Kasumi-1 (cell line): ENCODE results near the gene NRXN3.

Experiments
- DNase-seq, 2 experiments: peaks; one replicate each; lab custom pipeline; 2025; lab: John Stamatoyannopoulos, UW

NRXN3 gene

DNA sequence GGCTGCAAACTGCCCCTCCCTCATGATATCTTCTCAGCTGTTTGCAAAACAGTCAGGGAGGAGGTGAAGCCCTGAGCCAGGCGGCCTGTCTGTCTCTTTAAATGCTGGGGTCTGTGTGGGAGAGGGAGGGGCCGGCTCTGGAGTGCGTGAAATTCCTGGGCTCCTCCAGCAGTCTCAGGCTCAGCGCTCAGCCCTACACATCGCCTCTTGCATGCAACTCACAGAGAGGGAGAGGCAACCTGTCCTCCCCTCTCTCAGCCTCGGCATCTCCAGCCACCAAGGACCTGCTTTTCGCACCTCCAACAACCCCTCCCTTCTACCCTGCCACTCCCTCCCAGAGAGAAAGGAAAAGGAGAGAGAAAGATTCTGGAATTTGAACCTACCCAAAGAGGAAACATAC, at the start of gene NRXN3:
Gene NRXN3, plus strand, starts transcription at position 171 of the 400 bp plus-strand sequence. CDS start 72,721 bp downstream, outside the sequence.
- DNase-seq = peak in 1 of 2 experiments; percentile 5

DNA sequence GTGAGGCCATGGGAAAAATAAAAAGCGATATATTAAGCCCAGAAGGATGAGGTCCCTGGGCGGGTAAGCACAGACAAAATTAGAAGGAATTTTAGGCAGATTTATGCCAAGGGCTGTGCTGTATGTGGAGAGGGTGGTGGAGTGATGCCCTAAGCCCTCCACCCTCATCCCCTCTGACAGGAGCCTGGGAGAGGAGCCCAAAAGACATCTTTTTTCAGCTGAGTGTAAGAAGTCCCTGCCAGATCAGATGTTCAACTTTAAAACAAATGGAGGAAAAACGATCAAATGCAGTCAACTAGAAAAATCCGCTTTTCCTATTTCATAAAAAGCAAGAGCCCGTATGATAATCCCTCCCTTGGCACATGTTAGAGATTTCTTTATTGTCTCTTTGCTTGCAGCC, 47.7 kb upstream of the NRXN3 start:
- no peak for DNase-seq

- no peak for DNase-seq
Measured at GRCh38 chr14:78123650-78124253, 46.4 kb upstream of the NRXN3 start.

DNA sequence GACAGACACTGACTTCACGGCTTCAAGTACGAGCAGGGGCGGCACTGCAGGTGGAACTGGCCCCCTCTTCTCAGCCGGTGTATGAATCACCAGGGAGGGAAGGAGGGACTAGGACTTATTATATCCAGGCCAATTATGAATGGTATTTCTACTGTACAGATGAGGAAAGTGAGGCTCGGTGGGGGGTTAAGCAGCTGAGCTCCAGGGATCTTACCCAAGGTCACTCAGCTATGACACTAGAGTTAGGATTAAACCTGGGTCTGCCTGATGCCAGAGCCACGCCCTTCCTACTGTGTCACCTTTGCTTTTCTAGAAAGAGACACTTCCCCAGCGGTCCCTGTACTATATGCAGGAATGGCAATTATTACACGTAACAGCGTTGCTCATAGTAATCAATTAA, 42.2 kb upstream of the NRXN3 start:
- DNase-seq = no peak

DNA sequence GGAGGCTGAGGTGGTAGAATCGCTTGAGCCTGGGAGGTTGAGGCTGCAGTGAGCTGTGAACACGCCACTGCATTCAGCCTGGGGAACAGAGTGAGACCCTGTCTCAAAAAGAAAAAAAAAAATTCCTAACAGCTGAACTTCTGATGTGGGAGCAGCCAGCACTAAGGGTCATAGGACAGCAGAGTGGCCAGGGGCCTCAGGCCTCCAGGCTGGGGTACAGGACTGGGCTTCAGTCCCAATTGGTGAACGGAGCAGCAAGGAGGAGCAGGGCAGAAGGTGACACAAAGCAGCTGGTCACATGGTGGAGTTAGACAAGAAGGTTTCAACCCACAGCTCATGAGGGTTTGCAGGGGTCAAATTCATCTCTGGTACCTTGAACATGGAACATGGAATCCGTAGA, 40.8 kb upstream of the NRXN3 start:
- DNase-seq = no peak

- DNase-seq = no peak
Measured at GRCh38 chr14:78130356-78130755, 39.8 kb upstream of the NRXN3 start.

DNA sequence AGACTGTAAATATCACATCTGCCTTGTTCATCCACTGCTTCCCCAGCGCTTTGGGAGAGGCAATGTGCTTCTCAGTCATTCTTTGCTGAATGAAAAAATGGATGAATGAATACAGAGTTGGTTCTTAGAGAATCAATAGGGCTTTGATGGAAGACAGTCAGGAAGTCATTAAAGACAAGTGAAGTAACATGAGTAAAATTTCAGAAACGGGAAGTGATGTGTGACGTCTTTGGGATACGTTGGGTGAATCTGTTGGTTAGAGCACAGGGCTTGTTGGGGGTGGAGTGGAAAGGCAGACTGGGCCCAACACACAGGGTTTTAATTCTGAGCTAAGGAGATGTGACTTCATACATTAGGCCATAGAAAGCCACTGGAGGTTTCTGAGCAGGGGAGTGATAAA, 39.0 kb upstream of the NRXN3 start:
- peak; percentile 14 to 25 for DNase-seq

DNA sequence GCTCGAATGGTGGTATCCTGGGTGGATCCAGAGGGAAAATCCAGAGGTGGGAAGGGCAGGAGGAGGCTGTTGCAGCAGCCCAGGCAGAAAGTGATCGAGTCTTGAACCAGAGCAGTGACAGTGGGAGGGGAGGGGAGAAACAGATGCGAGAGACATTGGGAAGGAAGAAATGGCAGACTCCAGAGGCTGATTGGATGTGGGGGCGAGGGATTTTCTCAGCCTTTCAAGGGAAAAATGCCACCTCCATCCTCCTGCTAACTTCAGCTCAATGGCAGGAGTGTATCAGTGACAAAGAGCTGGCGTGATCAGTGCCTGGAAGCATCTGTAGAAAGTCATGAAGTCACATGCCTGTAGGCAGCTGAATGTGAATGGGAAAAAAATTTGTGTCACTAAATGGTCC, 38.6 kb upstream of the NRXN3 start:
- DNase-seq = no peak

GRCh38 chr14:78135450-78135891, 34.7 kb upstream of the NRXN3 start:
- DNase-seq = peak in 1 of 2 experiments; percentile 9

DNA sequence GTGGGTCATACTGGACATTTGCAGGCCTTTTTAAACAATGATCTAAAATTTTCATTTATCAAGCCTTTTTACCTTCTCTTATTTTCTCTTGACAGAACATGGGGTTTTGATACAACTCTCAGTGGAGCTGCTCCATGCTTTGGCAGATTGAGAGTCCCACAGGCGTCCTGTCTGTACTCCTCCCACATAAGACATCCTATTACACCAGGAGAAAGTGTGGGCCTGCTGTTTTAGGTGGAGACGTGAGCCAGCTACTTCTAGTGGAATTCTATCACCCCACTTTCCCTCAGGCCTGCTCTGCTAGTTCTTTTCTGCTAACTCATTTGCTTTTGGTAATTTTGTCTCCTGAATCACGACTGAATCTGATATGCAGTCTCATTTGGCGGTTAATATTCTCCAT, 33.5 kb upstream of the NRXN3 start:
- DNase-seq = no peak

GRCh38 chr14:78141590-78141989, 28.6 kb upstream of the NRXN3 start:
- no peak for DNase-seq

DNA sequence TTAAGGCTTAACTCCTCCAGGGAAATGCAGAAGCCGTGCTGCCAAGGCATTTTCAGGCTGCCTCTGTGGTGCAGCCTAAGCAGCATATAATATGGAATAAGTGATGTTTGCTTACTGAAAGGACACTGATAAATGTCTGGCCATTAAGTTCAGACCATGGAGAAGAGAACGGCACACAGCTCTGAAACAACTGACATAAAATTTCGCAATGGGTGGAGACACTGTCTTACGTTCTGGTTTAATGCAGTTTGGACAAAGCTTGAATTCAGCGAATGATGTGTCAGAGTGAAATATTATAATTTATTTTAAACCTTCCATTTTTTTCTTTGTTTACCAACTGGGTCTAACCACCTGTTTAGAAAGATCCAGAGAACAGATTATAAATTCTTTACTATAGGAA, 27.2 kb upstream of the NRXN3 start:
- no peak for DNase-seq

- no peak for DNase-seq
Measured at GRCh38 chr14:78143489-78144145, 26.6 kb upstream of the NRXN3 start.

DNA sequence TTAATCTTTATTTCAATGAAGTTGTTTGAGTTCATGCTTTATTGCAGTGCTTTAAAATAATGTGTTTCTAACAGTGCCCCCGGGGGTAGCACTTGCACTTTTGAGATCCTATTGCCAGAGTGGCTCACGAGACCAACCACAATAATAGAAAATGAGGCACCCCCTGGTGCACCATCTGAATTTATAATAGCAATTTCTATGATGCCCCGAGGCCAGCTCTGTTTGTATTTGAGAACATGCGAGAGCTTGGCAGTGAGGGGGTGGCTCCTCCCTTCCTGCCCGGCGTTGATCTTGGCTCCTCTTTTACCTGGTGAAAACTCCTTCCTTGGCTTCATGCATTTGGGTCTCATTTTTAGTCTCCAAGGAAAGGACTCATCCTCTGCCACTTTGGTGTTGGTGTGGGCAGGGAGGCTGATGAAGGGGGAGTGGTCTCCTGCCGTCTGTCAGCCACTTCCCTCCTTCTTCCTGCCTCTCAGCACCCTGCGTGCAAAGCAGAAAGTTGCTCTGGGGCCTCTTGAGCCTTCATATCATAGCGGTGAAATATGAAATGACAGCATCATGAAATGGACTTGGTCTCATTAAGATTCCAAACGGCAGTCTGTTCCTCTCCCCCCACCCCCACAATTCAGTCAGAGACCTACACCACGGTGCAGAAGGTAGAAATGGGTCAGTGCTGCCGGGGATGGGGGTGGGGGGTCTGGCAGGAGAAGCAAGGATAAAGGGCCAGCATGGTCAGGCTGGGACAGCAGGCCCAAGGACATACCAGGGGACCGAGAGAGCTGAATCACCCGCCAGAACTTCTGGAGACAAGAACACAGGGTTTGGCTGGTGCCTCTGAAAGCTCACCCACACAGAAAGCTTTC, 17.7 kb upstream of the NRXN3 start:
- DNase-seq = peak in 1 of 2 experiments; percentile 7

- no peak for DNase-seq
Measured at GRCh38 chr14:78153064-78153341, 17.2 kb upstream of the NRXN3 start.

GRCh38 chr14:78154827-78155226, 15.3 kb upstream of the NRXN3 start:
- no peak for DNase-seq

GRCh38 chr14:78156196-78156595, 14.0 kb upstream of the NRXN3 start:
- no peak for DNase-seq

- DNase-seq = peak; percentile 51 to 55
Measured at GRCh38 chr14:78157494-78158437, 12.4 kb upstream of the NRXN3 start.

DNA sequence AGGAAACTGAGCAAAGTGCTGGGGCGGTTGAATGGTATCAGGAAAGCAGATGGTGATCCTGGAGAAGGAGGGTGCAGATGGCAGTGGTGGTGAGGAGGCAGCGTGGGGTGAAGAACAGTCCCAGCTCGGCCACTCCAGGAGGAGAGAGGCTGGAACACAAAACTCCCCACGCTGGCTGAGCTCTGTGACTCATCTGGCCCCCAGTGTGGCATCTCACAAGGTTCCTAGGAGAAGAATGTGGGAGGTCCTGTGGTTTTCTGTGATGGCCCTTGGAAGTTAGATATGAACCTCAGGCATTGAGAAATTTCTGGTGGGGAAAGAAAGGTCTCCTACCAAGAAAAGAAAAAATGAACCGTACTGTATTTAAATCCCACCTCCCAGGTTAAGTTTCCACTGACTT, 8.0 kb upstream of the NRXN3 start:
- DNase-seq = peak; percentile 8 to 22

- DNase-seq = peak; percentile 30 to 32
Measured at GRCh38 chr14:78164226-78164853, 5.8 kb upstream of the NRXN3 start.

- DNase-seq = no peak
Measured at GRCh38 chr14:78172428-78172827, 2.3 kb downstream of the NRXN3 start.
